Measurements from ENCODE around the gene PPFIBP2.

GRCh38 chr11:7488681-7489080 is 25.1 kb upstream of the PPFIBP2 start:
- TF ChIP-seq CTCF (IDR thresholded peaks at IDR 0.05) (no peak), POLR2A (IDR thresholded peaks at IDR 0.05) (no peak), POLR2AphosphoS5 (IDR thresholded peaks at IDR 0.05) (no peak)
